ENCODE results near the gene RNF8.
"Not testable (repeated sequence)": the region's sequence is repeated elsewhere in the genome, so short reads cannot be mapped to it uniquely, and the experiment has no call there.

Gene RNF8

DNA sequence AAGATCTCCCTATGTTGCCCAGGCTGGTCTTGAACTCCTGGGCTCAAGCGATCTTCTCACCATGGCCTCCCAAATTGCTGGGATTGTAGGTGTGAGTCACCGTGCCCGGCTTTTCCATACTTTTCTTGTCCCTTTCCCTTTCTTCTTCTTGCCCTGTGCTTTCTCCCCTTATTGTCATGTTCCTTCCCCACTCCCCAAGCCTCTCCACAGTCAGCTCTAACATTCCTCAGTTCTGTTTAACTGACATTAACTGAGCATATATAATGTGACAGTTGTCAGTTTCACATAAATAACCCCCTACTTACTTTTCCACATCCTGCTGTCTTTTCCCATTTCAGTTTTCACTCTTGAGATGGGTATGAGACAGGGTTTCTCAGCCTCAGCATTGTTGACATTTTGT lies 9.5 kb upstream of the RNF8 start:
- H3K4me1 ChIP-seq (ENCODE audit: control insufficient read depth, insufficient read depth, low read length), result peaks cover 4% of the 10 kb centered on the region; the same call in 1 of the 2 replicates
- H3K9ac ChIP-seq (ENCODE audit: low read depth, low read length), result no peak overlapping the region
- H3K27me3 ChIP-seq (ENCODE audit: control insufficient read depth, insufficient read depth, low read length), result no peaks in the 10 kb centered on the region
- H3K4me3 ChIP-seq (ENCODE audit: low read depth, low read length), result no peak overlapping the region
- no peak overlapping the region for H3K27ac ChIP-seq (ENCODE audit: low read depth, low read length)
- no peaks in the 10 kb centered on the region for H3K36me3 ChIP-seq (ENCODE audit: control insufficient read depth, insufficient read depth, low read length)
- no peaks in the 10 kb centered on the region for H3K9me3 ChIP-seq (ENCODE audit: control insufficient read depth, insufficient read depth, low read length)

DNA sequence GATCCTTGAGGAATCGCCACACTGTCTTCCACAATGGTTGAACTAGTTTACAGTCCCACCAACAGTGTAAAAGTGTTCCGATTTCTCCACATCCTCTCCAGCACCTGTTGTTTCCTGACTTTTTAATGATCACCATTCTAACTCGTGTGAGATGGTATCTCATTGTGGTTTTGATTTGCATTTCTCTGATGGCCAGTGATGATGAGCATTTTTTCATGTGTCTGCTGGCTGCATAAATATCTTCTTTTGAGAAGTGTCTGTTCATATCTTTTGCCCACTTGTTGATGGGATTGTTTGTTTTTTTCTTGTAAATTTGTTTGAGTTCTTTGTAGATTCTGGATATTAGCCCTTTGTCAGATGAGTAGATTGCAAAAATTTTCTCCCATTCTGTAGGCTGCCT lies 8.0 kb upstream of the RNF8 start:
- H3K4me3 ChIP-seq (ENCODE audit: low read depth, low read length); H3K27me3 ChIP-seq (ENCODE audit: control insufficient read depth, insufficient read depth, low read length); H3K9me3 ChIP-seq (ENCODE audit: control insufficient read depth, insufficient read depth, low read length); H3K36me3 ChIP-seq (ENCODE audit: control insufficient read depth, insufficient read depth, low read length); H3K27ac ChIP-seq (ENCODE audit: low read depth, low read length); H3K4me1 ChIP-seq (ENCODE audit: control insufficient read depth, insufficient read depth, low read length); H3K9ac ChIP-seq (ENCODE audit: low read depth, low read length): not testable (repeated sequence)

DNA sequence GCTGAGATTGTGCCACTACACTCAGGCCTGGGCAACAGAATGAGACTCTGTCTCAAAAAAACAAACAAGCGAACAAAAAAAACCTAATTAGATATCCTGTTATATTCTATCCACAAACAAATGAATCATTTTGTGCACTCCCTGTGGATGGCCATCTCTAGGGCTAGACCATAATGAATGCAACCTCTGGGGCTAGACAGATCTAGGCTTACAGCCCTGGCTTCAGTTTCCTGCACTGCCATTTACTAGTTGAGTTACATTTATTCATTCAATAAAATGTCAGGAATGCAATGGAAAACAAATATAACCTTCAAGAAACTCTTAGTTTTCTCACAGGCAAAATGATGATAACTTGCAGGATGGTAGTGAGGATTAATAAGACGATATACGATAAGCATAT lies 6.6 kb upstream of the RNF8 start:
- no peaks in the 10 kb centered on the region for H3K36me3 ChIP-seq (ENCODE audit: control insufficient read depth, insufficient read depth, low read length)
- H3K4me3 ChIP-seq (ENCODE audit: low read depth, low read length), result no peak overlapping the region
- H3K9me3 ChIP-seq (ENCODE audit: control insufficient read depth, insufficient read depth, low read length), result no peaks in the 10 kb centered on the region
- peaks cover 4% of the 10 kb centered on the region; the same call in 1 of the 2 replicates for H3K4me1 ChIP-seq (ENCODE audit: control insufficient read depth, insufficient read depth, low read length)
- no peak overlapping the region for H3K9ac ChIP-seq (ENCODE audit: low read depth, low read length)
- no peaks in the 10 kb centered on the region for H3K27me3 ChIP-seq (ENCODE audit: control insufficient read depth, insufficient read depth, low read length)
- no peak overlapping the region for H3K27ac ChIP-seq (ENCODE audit: low read depth, low read length)

DNA sequence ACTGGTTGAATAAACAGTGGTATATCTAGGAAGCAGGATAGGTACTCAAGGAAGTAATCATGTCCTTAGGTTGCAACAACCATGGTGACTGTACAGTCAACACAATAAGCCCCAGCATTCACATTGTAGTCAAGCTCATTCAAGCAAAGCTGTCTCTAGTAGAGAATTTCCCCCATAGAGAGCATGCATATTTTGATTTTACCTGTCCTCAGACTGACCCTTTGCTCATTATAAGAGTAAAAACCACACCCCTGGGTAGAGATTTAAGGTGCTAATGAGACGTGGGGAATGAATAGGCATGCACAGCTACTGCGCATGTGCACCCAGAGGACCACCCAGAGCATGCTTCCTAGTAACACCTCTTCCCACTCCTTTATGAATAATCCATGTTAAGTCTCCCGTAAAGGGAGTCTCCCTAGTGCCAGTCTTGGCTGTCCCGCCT lies 6.1 kb upstream of the RNF8 start:
- peaks cover 4% of the 10 kb centered on the region; the same call in 1 of the 2 replicates for H3K4me1 ChIP-seq (ENCODE audit: control insufficient read depth, insufficient read depth, low read length)
- no peaks in the 10 kb centered on the region for H3K9me3 ChIP-seq (ENCODE audit: control insufficient read depth, insufficient read depth, low read length)
- H3K36me3 ChIP-seq (ENCODE audit: control insufficient read depth, insufficient read depth, low read length), result no peaks in the 10 kb centered on the region
- H3K27ac ChIP-seq (ENCODE audit: low read depth, low read length), result no peak overlapping the region
- H3K4me3 ChIP-seq (ENCODE audit: low read depth, low read length), result no peak overlapping the region
- H3K27me3 ChIP-seq (ENCODE audit: control insufficient read depth, insufficient read depth, low read length), result no peaks in the 10 kb centered on the region
- H3K9ac ChIP-seq (ENCODE audit: low read depth, low read length), result no peak overlapping the region

DNA sequence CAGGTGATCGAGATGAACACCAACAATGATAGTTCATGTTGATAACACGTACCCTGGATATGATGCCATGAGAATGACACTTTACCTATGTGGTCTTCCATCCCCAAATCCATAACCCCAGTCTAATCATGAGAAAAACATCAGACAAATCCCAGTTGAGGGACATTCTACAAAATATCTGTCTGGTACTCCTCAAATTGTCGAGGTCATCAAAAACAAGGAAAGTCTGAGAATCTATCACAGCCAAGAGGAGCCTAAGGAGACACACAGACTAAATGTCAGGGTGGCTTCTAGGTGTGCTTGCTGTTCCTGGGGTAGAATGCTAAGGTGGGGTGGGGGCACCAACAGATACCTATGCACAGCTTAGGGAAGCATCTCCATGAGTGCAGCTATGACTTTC lies 2.8 kb upstream of the RNF8 start:
- Histone ChIP-seq H3K27me3 (ENCODE audit: control insufficient read depth, insufficient read depth, low read length) (no peaks in the 10 kb centered on the region), H3K9ac (ENCODE audit: low read depth, low read length) (no peak overlapping the region), H3K36me3 (ENCODE audit: control insufficient read depth, insufficient read depth, low read length) (no peaks in the 10 kb centered on the region), H3K27ac (ENCODE audit: low read depth, low read length) (no peak overlapping the region), H3K4me3 (ENCODE audit: low read depth, low read length) (no peak overlapping the region), H3K4me1 (ENCODE audit: control insufficient read depth, insufficient read depth, low read length) (peaks cover 15% of the 10 kb centered on the region), H3K9me3 (ENCODE audit: control insufficient read depth, insufficient read depth, low read length) (no peaks in the 10 kb centered on the region)

DNA sequence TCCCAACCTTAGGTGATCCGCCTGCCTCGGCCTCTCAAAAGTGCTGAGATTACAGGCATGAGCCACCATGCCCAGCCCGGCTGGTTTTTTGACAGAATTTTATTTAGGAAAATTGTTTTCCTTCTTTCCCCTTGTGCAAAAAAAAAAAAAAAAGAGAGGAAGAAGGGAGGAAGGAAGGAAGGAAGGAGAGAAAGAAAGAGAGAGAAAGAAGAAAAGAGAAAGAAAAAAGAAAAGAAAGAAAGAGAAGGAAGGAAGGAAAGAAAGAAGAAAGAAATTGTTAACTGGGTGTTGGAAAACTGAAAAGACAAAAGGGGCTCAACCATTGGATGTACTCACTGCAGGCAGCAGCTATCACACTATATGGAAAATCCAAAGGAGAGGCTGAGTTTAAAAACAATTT lies 1.4 kb upstream of the RNF8 start:
- no peaks in the 10 kb centered on the region for H3K36me3 ChIP-seq (ENCODE audit: control insufficient read depth, insufficient read depth, low read length)
- no peaks in the 10 kb centered on the region for H3K27me3 ChIP-seq (ENCODE audit: control insufficient read depth, insufficient read depth, low read length)
- H3K9me3 ChIP-seq (ENCODE audit: control insufficient read depth, insufficient read depth, low read length), result no peaks in the 10 kb centered on the region
- H3K9ac ChIP-seq (ENCODE audit: low read depth, low read length), result no peak overlapping the region
- no peak overlapping the region for H3K4me3 ChIP-seq (ENCODE audit: low read depth, low read length)
- H3K27ac ChIP-seq (ENCODE audit: low read depth, low read length), result no peak overlapping the region
- peaks cover 25% of the 10 kb centered on the region for H3K4me1 ChIP-seq (ENCODE audit: control insufficient read depth, insufficient read depth, low read length)

- H3K36me3 ChIP-seq (ENCODE audit: control insufficient read depth, insufficient read depth, low read length), result no peaks in the 10 kb centered on the region
- peak overlapping the region; percentile 47 for H3K9ac ChIP-seq (ENCODE audit: low read depth, low read length)
- peak overlapping the region; percentile 91 for H3K4me3 ChIP-seq (ENCODE audit: low read depth, low read length)
- H3K27me3 ChIP-seq (ENCODE audit: control insufficient read depth, insufficient read depth, low read length), result no peaks in the 10 kb centered on the region
- peak overlapping the region; percentile 91 for H3K27ac ChIP-seq (ENCODE audit: low read depth, low read length)
- peaks cover 24% of the 10 kb centered on the region for H3K4me1 ChIP-seq (ENCODE audit: control insufficient read depth, insufficient read depth, low read length)
- no peaks in the 10 kb centered on the region for H3K9me3 ChIP-seq (ENCODE audit: control insufficient read depth, insufficient read depth, low read length)
Observed at GRCh38 chr6:37354526-37355384, 972 bp downstream of the RNF8 start.

GRCh38 chr6:37357288-37357687 lies 3.5 kb downstream of the RNF8 start:
- Histone ChIP-seq H3K27ac (ENCODE audit: low read depth, low read length) (no peak overlapping the region), H3K36me3 (ENCODE audit: control insufficient read depth, insufficient read depth, low read length) (peaks cover 22% of the 10 kb centered on the region), H3K4me3 (ENCODE audit: low read depth, low read length) (no peak overlapping the region), H3K4me1 (ENCODE audit: control insufficient read depth, insufficient read depth, low read length) (peaks cover 24% of the 10 kb centered on the region), H3K27me3 (ENCODE audit: control insufficient read depth, insufficient read depth, low read length) (no peaks in the 10 kb centered on the region), H3K9ac (ENCODE audit: low read depth, low read length) (no peak overlapping the region), H3K9me3 (ENCODE audit: control insufficient read depth, insufficient read depth, low read length) (no peaks in the 10 kb centered on the region)

- no peak overlapping the region for H3K9ac ChIP-seq (ENCODE audit: low read depth, low read length)
- no peak overlapping the region for H3K27ac ChIP-seq (ENCODE audit: low read depth, low read length)
- no peaks in the 10 kb centered on the region for H3K27me3 ChIP-seq (ENCODE audit: control insufficient read depth, insufficient read depth, low read length)
- no peak overlapping the region for H3K4me3 ChIP-seq (ENCODE audit: low read depth, low read length)
- no peaks in the 10 kb centered on the region for H3K9me3 ChIP-seq (ENCODE audit: control insufficient read depth, insufficient read depth, low read length)
- peaks cover 24% of the 10 kb centered on the region for H3K4me1 ChIP-seq (ENCODE audit: control insufficient read depth, insufficient read depth, low read length)
- H3K36me3 ChIP-seq (ENCODE audit: control insufficient read depth, insufficient read depth, low read length), result peaks cover 28% of the 10 kb centered on the region
Observed at GRCh38 chr6:37357860-37358259, 4.1 kb downstream of the RNF8 start.

DNA sequence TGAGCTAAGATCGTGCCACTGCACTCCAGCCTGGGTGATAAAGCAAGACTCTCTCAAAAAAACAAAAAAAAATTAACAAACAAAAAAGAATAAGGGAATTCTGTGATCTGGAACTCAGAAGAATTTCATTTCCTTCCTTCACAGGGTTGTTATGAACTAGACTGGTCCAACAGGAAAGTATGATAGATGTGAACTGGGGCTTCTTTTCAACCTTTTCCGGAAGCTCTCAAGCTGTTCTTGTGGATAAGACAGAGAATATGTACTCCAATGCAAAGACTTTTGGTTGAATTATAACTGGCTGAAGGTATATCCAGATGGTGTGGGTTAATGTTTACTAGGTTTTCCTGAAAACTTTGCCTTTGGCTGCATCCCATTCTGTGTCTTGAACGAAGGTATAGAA lies 5.3 kb downstream of the RNF8 start:
- H3K9ac ChIP-seq (ENCODE audit: low read depth, low read length), result no peak overlapping the region
- H3K27ac ChIP-seq (ENCODE audit: low read depth, low read length), result no peak overlapping the region
- H3K9me3 ChIP-seq (ENCODE audit: control insufficient read depth, insufficient read depth, low read length), result no peaks in the 10 kb centered on the region
- peaks cover 20% of the 10 kb centered on the region; the same call in 1 of the 2 replicates for H3K4me1 ChIP-seq (ENCODE audit: control insufficient read depth, insufficient read depth, low read length)
- no peaks in the 10 kb centered on the region for H3K27me3 ChIP-seq (ENCODE audit: control insufficient read depth, insufficient read depth, low read length)
- H3K4me3 ChIP-seq (ENCODE audit: low read depth, low read length), result no peak overlapping the region
- H3K36me3 ChIP-seq (ENCODE audit: control insufficient read depth, insufficient read depth, low read length), result peaks cover 36% of the 10 kb centered on the region

- Histone ChIP-seq H3K9ac (ENCODE audit: low read depth, low read length) (no peak overlapping the region), H3K27me3 (ENCODE audit: control insufficient read depth, insufficient read depth, low read length) (no peaks in the 10 kb centered on the region), H3K9me3 (ENCODE audit: control insufficient read depth, insufficient read depth, low read length) (no peaks in the 10 kb centered on the region), H3K4me1 (ENCODE audit: control insufficient read depth, insufficient read depth, low read length) (peaks cover 3% of the 10 kb centered on the region; the same call in 1 of the 2 replicates), H3K36me3 (ENCODE audit: control insufficient read depth, insufficient read depth, low read length) (peaks cover 52% of the 10 kb centered on the region), H3K27ac (ENCODE audit: low read depth, low read length) (no peak overlapping the region), H3K4me3 (ENCODE audit: low read depth, low read length) (no peak overlapping the region)
Observed at GRCh38 chr6:37362101-37362828, 8.5 kb downstream of the RNF8 start.
